Adrenal gland (tissue), 5 donors: Measurements from ENCODE around the gene RIPOR2.

Experiments
- POLR2A ChIP-seq, 2 donors: fragments of 450-650 bp; IDR thresholded peaks; one replicate each; pipeline ENCODE4 v1.6.1; 2017; ENCODE audit warnings: antibody characterized with exemption in 2 of 2, mild to moderate bottlenecking in 2 of 2, moderate library complexity in 1 of 2
- TF ChIP-seq, protein P1 (sequence below), 6 experiments: fragments of 450-650 bp in 4 of 6; fragments of 200-600 bp in 2 of 6; sonication (generic) in 1 of 6; IDR thresholded peaks; 1 replicate in 5 of 6; 2 replicates in 1 of 6; pipeline versions ENCODE4 v1.5.1 to v1.8.0; 2016 to 2021; ENCODE audit warnings: antibody characterized with exemption in 6 of 6, mild to moderate bottlenecking in 2 of 6, moderate library complexity in 1 of 6
- donor health status: DM: no; HTN: no; CAD: no.

DNA sequence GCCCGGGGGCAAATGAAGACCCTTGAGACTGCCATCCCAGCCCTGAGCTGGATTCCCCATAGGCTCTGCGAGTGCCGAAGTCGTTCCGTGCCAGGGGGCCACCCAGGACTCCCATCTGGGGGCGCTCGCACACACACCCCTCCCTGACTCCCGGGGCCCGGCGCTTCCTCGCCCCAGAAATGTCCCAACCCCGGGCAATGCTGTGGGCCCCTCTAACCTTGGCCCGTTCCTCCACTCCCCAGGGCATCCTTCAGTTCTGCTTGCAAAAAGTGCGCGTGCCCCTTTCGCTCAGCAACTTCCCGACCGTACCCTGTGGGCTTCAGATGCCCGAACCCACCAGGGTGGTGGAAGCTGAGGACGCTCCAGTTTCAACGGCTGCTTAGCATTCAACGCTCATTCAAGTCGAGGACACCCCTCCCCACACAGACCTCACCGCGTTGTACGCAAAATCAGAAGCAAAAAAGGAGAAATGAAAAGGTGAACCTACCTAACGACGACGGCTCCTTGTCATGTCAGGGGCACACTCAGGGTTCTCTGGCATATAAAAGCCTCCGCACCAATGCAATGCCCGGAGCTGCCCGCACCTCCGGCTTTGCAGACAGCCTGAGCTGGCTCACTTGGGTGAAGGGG lies 25.3 kb downstream of the RIPOR2 start:
- TF ChIP-seq, protein P1, sequence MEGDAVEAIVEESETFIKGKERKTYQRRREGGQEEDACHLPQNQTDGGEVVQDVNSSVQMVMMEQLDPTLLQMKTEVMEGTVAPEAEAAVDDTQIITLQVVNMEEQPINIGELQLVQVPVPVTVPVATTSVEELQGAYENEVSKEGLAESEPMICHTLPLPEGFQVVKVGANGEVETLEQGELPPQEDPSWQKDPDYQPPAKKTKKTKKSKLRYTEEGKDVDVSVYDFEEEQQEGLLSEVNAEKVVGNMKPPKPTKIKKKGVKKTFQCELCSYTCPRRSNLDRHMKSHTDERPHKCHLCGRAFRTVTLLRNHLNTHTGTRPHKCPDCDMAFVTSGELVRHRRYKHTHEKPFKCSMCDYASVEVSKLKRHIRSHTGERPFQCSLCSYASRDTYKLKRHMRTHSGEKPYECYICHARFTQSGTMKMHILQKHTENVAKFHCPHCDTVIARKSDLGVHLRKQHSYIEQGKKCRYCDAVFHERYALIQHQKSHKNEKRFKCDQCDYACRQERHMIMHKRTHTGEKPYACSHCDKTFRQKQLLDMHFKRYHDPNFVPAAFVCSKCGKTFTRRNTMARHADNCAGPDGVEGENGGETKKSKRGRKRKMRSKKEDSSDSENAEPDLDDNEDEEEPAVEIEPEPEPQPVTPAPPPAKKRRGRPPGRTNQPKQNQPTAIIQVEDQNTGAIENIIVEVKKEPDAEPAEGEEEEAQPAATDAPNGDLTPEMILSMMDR (IDR thresholded peaks at IDR 0.05), result no peak
- no peak for TF ChIP-seq POLR2A (IDR thresholded peaks at IDR 0.05)
